PC-3 (cell line): Measurements from ENCODE around the gene DZANK1. TPM values are rescaled to one million over a fixed set of nuclear protein-coding genes. Genes with fewer than 3 reads are reported as not detected.
"Not testable (repeated sequence)": the region's sequence is repeated elsewhere in the genome, so short reads cannot be mapped to it uniquely, and the experiment has no call there.

Experiments
- ATAC-seq: fragments of 200-7000 bp; cut with Tn5 transposase; 2 replicates; pipeline ENCODE4 v1.9.1; 2020; ENCODE audit warnings: mild to moderate bottlenecking, moderate library complexity
- BruUV-seq: library from RNA; stranded (reverse); fragments of 400-500 nt; replicated peaks from 2 replicates; lab custom pipeline; 2021; lab: Mats Ljungman, UMichigan
- CTCF ChIA-PET: fragments of 300-600 bp; sonication (Branson Sonifier 250); formaldehyde crosslinking; loops from one replicate; lab custom pipeline; 2022; ENCODE audit warnings: antibody characterized with exemption; lab: Charles Lee
- POLR2A ChIA-PET: fragments of 300-600 bp; sonication (Branson Sonifier 250); formaldehyde crosslinking; loops from one replicate; lab custom pipeline; 2022; ENCODE audit warnings: antibody characterized with exemption; ENCODE audit not compliant: unreplicated experiment; lab: Charles Lee
- DNase-seq: peaks from one replicate; pipeline ENCODE4 v3.0.0-alpha.2; 2015
- H2AFZ ChIP-seq: fragments of 300-600 bp; sonication (generic); 2 replicates; pipeline ENCODE4 v1.6.0; 2016; ENCODE audit warnings: antibody characterized with exemption, low read length
- H3F3A ChIP-seq: fragments of 300-600 bp; sonication (generic); one replicate; pipeline ENCODE4 v1.6.0; 2017; ENCODE audit warnings: antibody characterized with exemption, low read length, control low read depth, mild to moderate bottlenecking; ENCODE audit not compliant: unreplicated experiment
- H3K27ac ChIP-seq: fragments of 300-600 bp; sonication (generic); 2 replicates; pipeline ENCODE4 v1.5.1; 2016; ENCODE audit warnings: mild to moderate bottlenecking, low read length
- H3K27me3 ChIP-seq: fragments of 300-600 bp; sonication (generic); 2 replicates; pipeline ENCODE4 v1.6.1; 2016; ENCODE audit warnings: low read length, mixed read lengths
- H3K36me3 ChIP-seq: fragments of 300-600 bp; sonication (generic); 2 replicates; pipeline ENCODE4 v1.6.1; 2016; ENCODE audit warnings: low read depth, mixed run types, low read length, mixed read lengths
- H3K4me1 ChIP-seq: fragments of 300-600 bp; sonication (generic); 2 replicates; pipeline ENCODE4 v1.5.1; 2016; ENCODE audit warnings: low read length; ENCODE audit not compliant: insufficient read depth
- H3K4me2 ChIP-seq: fragments of 300-600 bp; sonication (generic); 2 replicates; pipeline ENCODE4 v1.6.0; 2016; ENCODE audit warnings: low read length
- H3K4me3 ChIP-seq: fragments of 300-600 bp; sonication (generic); 2 replicates; pipeline ENCODE4 v1.5.1; 2016; ENCODE audit warnings: mild to moderate bottlenecking, low read length, mixed read lengths
- H3K79me2 ChIP-seq: fragments of 300-600 bp; sonication (generic); 2 replicates; pipeline ENCODE4 v1.6.1; 2017; ENCODE audit warnings: low read length, mixed read lengths
- H3K9ac ChIP-seq: fragments of 300-600 bp; sonication (generic); 2 replicates; pipeline ENCODE4 v1.6.0; 2016; ENCODE audit warnings: mild to moderate bottlenecking, low read length
- H3K9me2 ChIP-seq: fragments of 300-600 bp; sonication (generic); replicated peaks from 2 replicates; pipeline ENCODE4 v1.6.1; 2016; ENCODE audit warnings: mixed run types, low read length, mixed read lengths
- H3K9me3 ChIP-seq: fragments of 300-600 bp; sonication (generic); 2 replicates; pipeline ENCODE4 v1.6.1; 2016; ENCODE audit warnings: low read length, mixed read lengths
- H4K20me1 ChIP-seq: fragments of 300-600 bp; sonication (generic); 2 replicates; pipeline ENCODE4 v1.6.1; 2016; ENCODE audit warnings: low read length, mixed read lengths
- CTCF ChIP-seq: fragments of 300-600 bp; sonication (generic); conservative IDR thresholded peaks from 2 replicates; pipeline ENCODE4 v1.5.1; 2017; ENCODE audit warnings: antibody characterized with exemption, low read depth, mild to moderate bottlenecking, low read length
- EZH2 ChIP-seq: fragments of 300-600 bp; sonication (generic); IDR thresholded peaks from one replicate; pipeline ENCODE4 v1.6.1; 2017; ENCODE audit warnings: antibody characterized with exemption, mild to moderate bottlenecking, low read length; ENCODE audit not compliant: unreplicated experiment
- EZH2phosphoT487 ChIP-seq: fragments of 300-600 bp; sonication (generic); IDR thresholded peaks from 2 replicates; pipeline ENCODE4 v1.6.1; 2018; ENCODE audit warnings: mild to moderate bottlenecking, antibody characterized with exemption, low read length, borderline replicate concordance
- intact Hi-C: fragments of 100-400 bp; cut with micrococcal nuclease; formaldehyde crosslinking; loops from 2 replicates; pipeline ENCODE4 v1.9.0; 2023
- microRNA-seq: library from miRNA; unstranded; fragments of <30 nt; microRNA quantifications from one replicate; pipeline ENCODE4 v1.1.0, GENCODE V29; 2020; ENCODE audit not compliant: unreplicated experiment
- total RNA-seq: library from RNA; depleted of rRNA; stranded (reverse); fragments of >200 nt; gene quantifications from 2 replicates; pipeline ENCODE4 v1.2.3, GENCODE V29; 2014; rRNA removed

The DZANK1 gene
- total RNA-seq, 1 experiment from 2014 or later: 3.2 TPM

GRCh38 chr20:18359854-18360253 lies 107.0 kb downstream of the DZANK1 start:
- H3K4me2 ChIP-seq: no peak overlapping the region

GRCh38 chr20:18349749-18350148 lies 117.1 kb downstream of the DZANK1 start:
- H3K4me1 ChIP-seq, CTCF ChIA-PET, H2AFZ ChIP-seq, H3K4me3 ChIP-seq, H3F3A ChIP-seq, H3K9ac ChIP-seq, H3K27ac ChIP-seq, DNase-seq, H3K4me2 ChIP-seq, H3K9me2 ChIP-seq, H3K9me3 ChIP-seq, H4K20me1 ChIP-seq, intact Hi-C loops, H3K79me2 ChIP-seq, BruUV-seq, H3K27me3 ChIP-seq, H3K36me3 ChIP-seq, ATAC-seq, POLR2A ChIA-PET: not testable (repeated sequence)

More at GRCh38 chr20:18359854-18360253, 107.0 kb downstream of the DZANK1 start:
- H3K9me3 ChIP-seq: no peaks in the 10 kb centered on the region
- no peak overlapping the region for H3K9ac ChIP-seq
- no peaks in the 10 kb centered on the region for H4K20me1 ChIP-seq
- ChIA-PET CTCF (no interaction called here), POLR2A (interaction anchor here (0.7 kb wide), 1 partner anchor 101 kb away, joined by 4 read pairs; no protein-coding TSS in a partner anchor)
- no peak overlapping the region for H2AFZ ChIP-seq
- intact Hi-C loops: no loop called here
- H3K36me3 ChIP-seq: no peaks in the 10 kb centered on the region
- H3K27ac ChIP-seq: no peak overlapping the region
- H3F3A ChIP-seq: no peaks in the 10 kb centered on the region
- no peaks in the 10 kb centered on the region; the same call in 1 of the 2 replicates for H3K4me1 ChIP-seq
- H3K27me3 ChIP-seq: no peaks in the 10 kb centered on the region
- TF ChIP-seq EZH2 (no peak), EZH2phosphoT487 (no peak), CTCF (no peak)
- no TSS peak for BruUV-seq
- no peaks in the 10 kb centered on the region for H3K79me2 ChIP-seq
- no peaks in the 10 kb centered on the region for H3K9me2 ChIP-seq
- no peak overlapping the region for H3K4me3 ChIP-seq
- no peak for ATAC-seq
- DNase-seq: no peak

Small RNAs within 50 kb of the gene (microRNA-seq; reads per million reads assigned to microRNA genes)
- 1.3 reads per million for gene MIR3192

Other genes starting within 250 kb of the DZANK1 start
- gene ZNF133, start 178.5 kb downstream of the DZANK1 start, total RNA-seq: 16.3 and 17.1 TPM in 2 replicates
- 28.2 and 31.8 TPM in 2 replicates for gene POLR3F, start 360 bp upstream of the DZANK1 start, total RNA-seq
- gene RBBP9, start 30.2 kb upstream of the DZANK1 start, total RNA-seq: 17.7 and 22.8 TPM in 2 replicates
- gene SEC23B, start 40.9 kb upstream of the DZANK1 start, total RNA-seq: 82.1 and 89.5 TPM in 2 replicates
- 76.7 and 83.6 TPM in 2 replicates for gene SMIM26, start 100.4 kb upstream of the DZANK1 start, total RNA-seq
- gene DTD1, start 121.0 kb upstream of the DZANK1 start, total RNA-seq: 101 and 124 TPM in 2 replicates